Activated CD4-positive, CD25-positive, alpha-beta regulatory T cell treated with anti-CD3 and anti-CD28 coated beads, Interleukin-2, amount 50 U/mL, for 16 hours (primary cell): ENCODE results near the gene RAD51B.
"Not testable (repeated sequence)": the region's sequence is repeated elsewhere in the genome, so short reads cannot be mapped to it uniquely, and the experiment has no call there.

Experiments used
- DNase-seq: peaks from one replicate; pipeline ENCODE4 v3.0.0-alpha.2; 2020; ENCODE audit warnings: low read depth, low spot score

Gene RAD51B

DNA sequence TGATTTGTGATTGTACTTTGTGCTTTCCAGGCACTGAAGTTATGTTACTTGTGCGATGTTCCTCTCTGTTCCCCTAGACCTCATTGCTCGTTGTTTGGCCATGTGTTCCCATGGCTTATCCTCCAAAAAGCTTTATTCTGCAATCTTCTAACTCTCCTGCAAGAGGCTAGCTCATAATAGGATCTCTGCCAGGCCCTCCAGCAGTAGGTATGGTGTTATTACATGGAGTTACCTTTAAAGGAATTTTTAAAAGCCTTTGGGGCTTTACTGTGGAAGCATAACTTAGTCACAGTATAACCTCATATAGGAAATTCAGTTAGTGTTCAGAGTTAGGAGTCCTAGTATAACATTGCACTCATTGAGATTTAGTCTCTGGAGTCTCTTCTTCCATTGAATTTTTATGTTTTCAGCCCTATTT, 292.3 kb downstream of the RAD51B start:
- DNase-seq, result no peak

DNA sequence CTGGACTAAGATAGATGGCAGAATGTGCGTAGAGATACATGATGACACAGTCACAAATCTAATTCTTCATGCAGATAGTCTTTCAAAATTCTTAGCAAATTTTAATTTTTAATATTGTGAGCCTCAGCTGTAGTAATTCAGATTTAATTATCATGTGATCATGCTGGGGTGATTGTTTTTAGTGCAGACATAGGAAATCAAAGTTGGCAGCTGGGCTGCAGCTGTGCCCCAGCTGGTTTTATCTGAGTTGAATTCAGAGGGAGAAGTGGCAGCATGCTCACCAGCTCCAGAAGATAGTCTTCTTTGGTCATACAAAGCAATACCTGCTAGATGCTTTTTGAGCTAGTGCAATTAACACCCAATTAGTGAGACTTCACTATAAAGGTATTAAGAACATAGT, 292.9 kb downstream of the RAD51B start:
- DNase-seq, result no peak

DNA sequence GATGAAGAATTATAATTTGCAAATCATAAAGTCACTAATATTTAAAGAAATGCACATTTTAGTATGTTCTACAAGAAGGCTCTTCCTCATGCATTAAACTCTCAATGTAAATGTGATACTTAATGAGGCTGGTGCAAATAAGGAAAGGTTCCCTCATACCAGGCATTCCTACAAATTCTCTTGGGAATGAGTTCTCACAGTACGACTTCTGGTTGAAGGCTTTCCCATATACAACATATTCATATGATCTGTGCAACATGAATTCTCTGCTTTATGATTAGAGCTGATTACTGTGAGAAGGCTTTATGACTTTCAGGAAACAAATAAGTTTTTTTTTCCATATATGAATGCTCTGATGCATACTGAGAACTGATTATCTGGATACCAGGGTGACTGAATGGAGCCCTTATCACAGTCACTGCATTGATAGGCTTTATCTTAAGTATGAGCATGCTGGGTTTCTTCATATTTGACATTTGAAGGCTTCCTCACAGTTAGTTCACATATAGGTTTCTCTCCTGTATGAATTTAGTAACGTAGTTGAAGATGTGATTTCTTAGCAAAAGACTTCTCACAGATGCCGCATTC, 293.9 kb downstream of the RAD51B start:
- no peak for DNase-seq

DNA sequence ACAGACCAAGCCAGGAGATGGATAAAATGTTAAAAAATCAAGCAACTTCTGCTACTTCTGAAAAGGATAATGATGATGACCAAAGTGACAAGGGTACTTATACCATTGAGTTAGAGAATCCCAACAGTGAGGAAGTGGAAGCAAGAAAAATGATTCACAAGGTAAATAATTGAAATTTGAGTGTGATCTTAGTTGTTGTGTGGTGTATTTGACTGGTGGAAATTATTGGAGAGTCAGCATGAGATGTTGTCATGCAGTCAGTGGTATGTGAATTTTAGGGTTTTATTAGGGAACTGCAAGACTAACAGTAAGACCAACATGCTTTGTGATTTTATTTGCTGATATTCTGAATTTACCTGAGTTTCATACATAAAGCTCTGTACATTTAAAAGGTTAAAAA, 296.4 kb downstream of the RAD51B start:
- not testable (repeated sequence) for DNase-seq

DNA sequence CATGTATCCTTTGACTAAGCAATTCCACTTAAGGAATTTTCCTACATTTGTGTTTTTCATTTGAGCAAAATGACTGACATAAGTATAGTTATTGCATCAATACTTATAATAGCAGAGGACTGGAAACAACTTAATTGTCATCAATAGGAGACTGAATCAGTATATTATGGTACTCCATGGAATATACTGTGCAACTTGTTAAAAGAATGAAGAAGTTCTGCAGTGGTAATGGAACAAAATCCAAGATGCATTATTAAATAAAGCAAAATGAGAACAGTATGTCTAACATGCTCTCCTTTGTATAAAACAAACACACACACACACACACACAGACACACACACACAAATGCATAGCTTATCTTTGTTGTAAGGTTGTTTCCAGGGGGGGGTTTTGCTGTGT, 303.1 kb downstream of the RAD51B start:
- DNase-seq, result no peak

DNA sequence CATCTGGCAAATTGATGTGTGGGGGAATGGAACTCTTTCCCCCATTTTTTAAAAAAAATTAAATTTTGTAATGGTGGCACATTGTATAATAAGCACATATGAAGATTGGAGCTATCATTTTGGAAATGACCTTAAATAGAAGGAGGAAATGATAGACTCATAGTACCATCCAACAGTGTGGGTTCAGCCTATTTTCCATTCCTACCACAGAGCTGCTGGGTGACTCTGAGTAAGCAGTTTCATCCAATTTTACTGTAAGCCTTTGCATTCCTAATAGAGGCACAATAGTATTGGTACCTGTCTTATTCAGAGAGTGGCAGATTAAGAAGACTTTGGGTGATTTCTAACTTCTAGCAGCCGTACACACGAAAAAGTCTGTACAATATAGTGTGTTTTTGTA, 304.5 kb downstream of the RAD51B start:
- no peak for DNase-seq

DNA sequence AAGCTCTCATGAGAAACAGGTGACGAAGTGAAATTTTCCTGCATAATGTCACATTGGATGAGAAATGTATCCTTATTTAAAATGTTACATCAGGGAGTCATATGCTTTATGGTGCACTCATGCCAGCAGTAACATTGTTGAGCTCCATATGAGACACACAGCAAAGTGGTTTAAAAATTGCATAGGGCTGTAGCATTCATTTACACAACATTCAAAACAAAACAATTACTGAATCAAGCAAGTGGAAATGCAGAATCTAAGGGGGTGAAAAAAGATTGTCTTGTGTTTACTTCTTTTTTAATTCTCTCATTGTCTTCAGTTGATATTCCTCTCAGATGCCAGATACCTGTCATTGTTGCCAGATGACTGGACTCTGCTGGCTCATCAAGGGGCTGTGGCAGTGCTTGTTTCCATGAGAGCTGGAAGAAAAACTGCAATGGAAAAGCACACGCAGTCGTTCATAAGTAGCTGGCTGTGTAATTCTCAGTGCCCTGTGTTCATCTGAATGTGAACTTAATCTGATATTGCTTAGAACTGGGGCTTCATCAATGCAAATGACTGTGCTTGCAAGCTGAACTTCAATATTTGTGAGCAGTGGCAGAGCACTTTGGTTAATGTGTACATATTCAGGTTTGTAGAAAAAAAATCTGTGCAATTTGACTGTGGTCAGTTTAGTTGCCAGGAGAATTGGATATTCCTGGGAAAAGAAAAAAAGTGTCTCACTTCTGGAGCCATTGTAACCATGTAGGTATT, 305.6 kb downstream of the RAD51B start:
- DNase-seq, result no peak

DNA sequence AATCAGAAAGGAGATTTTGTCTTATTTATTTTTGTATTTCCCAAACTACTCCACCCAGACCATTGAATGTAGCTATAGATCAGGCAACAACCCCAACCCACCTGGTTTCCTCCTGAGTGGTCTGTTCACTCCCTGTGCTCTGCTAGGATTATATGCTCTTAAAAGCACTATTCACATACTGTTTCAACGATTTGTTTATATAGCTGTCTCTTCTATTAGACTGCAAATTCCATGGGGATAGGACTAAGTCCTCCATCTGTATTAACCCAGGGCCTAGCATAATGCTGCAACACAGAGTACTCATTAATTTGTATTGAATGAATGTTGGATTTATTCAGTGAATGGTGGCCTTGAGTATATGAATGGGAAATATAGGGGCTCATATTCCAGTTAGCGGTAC, 307.6 kb downstream of the RAD51B start:
- DNase-seq, result no peak

DNA sequence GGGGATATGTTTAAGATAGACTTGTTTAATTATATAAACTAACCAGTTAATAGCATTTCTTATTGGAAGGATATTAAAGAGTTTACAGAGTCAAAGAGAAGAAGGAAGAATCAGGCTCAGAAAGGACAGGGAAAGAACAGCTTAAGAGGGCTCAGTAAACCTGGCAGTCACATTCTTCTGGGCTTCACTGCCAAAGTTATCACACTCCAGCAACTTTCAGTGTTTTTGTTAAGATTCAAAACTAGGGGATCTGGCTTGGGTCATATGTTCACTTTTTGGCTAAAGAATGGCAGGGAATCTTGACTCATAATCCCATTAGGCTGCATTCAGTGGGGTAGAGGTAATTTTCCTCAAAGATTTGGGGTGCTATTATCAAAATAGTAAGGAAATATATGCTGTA, 312.3 kb downstream of the RAD51B start:
- DNase-seq, result no peak

DNA sequence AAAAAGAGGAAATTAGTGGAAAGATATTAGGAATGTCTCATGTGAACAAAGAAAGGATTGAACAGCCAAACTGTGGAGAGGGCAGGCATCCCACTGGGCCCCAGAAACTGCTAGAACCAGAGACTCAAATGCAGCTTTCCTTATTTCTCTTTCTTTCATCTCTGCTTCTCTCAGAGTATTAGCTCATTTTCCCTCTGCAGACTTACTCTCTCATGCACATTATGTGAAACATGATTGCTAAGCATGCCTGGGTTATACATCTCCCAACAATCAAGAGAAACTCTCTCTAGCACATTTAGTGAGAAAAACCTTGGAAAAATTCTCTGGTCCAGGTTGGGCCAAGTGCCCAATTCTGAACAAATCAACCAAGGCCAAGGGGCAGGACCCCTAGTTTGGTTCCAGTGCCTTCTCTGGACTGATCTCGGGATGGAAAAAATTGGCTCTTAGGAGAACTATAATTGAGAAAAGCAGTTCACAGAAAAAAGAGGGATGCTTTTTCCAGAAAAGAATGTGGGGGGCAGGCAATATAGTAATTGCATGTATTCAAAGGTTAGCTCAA, 313.1 kb downstream of the RAD51B start:
- DNase-seq, result no peak

DNA sequence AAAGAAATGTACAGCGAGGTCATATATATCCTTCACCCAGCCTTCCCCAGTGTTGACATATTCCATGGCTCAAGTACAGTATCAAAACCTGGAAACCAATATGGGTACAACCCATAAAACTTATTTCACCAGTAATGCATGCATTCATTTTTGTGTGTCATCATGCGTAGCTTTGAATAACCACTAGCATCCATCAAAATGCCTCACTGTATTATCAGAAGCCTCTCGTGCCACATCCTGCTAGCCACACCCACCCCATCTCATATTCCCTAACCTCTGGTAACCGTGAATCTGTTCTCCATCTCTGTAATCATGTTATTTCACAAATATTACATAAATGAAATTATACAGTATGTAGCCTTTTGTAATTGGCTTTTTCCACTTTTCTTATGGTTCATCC, 314.3 kb downstream of the RAD51B start:
- DNase-seq, result no peak

DNA sequence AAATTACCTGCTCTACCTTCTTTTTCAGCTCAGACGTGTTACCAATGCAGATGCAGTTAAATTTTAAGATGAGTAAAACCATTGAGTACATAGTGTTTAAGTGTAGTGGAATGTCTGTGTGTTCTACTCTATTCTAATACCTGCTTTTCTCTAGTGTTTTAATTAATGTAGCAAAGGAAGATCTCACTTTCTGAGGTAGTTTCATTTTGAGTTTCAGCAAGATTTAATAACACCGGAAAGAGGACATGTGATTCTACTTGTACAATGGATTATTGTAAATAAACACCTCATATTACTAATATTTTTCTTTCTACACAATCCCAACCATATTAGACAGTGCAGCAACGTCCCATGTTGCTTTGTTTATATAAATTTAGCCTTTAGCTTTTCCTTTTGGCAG, 315.4 kb downstream of the RAD51B start:
- DNase-seq, result no peak

DNA sequence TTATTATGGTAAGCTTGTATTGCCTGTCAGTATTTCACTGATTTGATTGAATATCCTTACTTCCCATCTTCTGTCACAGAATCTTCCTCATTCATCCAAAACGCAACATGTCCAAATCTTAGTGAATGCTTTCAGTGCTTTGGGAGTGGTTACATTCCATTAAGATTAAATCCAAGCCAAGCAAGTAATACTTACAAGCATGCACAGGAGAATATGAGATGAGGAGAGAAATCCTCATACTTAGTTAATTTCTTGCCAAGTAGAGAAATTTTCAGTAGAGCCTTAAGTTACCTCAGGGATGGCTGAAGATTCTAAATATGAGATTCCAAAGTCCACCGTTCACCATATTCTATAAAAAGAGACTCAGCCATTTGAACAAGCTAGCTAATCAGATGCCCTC, 316.0 kb downstream of the RAD51B start:
- no peak for DNase-seq

DNA sequence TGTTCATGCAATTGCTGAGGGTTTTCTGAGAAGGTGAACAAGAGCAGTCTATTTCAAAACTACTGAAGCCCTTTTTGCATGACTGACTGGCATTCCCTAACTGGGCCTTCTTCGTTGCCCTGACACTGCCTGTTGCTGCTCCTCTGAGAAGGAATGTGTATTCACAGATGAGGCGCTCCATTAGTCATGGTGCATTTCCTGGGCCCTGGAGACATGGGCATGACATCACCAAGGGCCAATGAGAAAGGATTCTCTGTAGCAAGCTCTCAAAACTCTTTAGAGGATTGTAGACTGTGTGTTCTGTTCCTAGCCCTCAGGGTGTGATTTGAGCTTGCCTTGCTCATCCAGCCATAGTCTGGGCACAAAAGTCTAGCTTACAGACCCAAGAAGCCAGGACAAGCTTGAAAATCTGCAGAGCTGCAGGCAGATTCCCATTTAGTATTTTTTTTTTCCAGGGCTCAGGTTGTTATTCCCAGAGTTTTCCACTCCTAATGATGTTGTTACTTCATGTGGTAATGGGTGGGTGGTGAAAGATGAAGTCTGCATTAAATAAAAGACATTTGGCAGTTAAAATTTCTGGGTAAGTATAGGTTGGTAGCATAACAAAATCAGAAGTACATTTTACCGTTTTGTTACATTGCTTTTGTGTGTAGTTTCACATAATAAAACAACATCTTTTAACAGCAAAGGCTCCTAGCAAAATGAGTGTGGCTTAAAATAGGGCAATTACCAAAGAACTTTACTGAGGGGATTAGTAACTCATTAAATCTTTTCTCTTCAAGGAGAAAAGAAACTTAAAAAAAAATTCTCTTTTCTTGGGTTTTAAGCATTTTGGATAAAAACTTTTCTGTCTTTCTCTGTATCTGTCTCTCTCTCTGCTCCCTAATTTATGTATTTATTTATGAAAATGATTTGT, 318.4 kb downstream of the RAD51B start:
- DNase-seq, result no peak

DNA sequence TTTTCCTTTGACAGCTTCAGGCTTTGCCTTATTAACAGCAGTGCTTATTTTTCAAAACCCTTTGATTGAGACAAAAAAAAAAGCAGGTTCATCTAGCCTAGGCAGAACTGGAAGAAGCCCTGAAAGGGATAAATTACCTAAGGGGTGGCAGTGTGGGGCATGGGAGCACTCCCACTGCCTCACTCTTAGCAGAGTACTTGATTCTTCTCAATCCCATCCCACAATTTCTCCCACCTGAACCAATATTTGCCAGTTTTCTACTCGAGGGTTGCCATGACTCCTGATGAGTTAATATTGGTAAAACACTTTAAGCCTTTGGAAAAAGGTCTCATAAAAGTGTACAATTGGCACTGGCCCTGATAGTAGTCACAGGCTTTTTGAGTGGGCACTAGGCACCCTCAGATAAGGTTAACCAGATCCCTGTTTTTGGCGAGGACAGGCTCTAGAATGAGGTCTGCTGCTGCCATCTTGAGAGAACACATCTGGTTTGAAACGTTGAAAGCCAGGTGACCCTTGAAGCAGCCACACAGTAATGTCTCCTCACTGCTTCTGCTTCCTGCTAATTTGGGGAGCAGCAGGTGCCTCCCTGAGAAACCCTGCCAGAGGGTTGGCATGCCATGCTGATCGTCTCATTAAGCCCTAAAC, 320.0 kb downstream of the RAD51B start:
- no peak for DNase-seq

DNA sequence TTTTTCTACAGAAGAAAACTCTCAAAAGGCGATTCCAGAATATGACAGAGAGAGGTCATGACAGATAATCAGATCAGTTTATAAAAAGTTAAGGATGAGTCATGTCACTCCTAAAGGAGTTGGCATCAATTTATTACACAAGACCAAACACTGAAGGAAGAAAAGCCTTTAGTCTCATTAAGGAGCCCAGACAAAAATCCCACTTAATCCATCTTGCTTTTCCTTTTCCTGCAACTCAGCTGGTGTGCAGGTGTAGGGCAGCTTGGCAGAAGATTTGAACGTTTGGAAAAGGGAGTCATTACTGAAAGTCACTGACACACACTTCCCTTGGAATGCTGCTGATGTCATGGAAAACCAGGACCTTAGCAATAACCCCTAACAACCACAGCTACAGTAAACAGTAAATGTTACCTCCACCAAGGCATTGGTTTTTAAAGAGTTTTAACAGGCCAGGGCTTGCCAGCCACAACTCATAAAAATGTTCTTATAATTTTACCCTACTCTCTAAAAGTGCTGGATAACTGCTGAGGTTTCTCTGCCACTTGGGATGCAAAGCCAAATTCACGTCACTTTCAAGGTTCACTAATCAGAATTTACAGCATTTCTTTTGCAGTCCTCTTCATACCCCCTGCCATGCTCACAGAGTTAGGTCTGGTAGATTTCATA, 320.6 kb downstream of the RAD51B start:
- no peak for DNase-seq

DNA sequence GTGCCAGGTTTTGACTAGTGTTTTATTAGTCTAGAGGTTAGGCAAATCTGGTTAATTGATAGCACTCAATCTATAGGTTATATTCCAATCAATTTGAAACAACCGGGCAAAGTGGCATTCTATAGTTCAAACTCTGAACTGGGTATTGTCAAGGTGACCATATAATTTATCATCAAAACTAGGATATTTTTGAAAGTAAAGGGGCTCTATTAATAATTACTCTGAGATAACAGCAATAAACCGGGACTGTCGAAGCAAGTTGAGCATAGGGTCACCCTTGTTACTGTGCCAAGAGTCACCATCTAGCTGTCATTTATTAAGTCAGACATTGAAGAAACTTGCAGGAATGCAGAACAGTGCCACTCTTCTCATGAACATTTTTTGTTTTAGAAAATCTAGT, 321.2 kb downstream of the RAD51B start:
- DNase-seq, result no peak

DNA sequence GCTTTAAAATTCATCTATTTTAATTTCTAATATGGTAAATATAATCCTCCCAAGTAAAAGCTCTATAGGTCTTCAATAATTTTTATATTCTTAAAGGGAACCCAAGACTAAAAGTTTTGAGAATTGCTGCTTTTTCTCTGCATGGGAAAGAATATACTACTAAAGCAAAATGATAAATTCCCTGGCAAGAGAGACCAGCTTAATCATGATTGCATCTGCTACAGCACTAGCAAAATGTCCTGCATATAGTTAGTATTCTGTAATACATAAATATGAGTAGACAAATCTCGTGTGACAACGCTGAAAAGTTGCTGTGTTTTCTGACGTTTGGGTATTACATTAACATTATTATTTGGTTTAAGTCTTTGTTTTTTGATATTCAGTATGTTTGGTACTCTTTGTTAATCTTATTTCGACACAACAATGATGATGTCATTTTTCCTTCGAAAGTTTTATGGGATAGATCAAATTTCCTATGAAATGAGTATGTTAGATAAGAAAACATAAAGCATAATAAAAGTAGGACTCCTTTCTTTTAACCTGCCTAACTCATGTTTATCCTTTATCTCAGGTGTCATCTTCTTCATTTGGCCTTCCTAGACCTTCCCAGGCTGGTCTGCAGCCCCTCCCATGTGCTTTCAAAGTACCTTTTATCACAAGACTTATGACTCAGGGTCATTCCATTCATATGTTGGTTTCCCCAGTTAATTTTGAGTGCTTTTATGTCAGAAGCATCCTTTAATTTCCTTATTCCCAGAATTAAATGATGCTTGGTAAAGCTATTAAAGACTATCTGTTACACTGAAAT, 321.9 kb downstream of the RAD51B start:
- no peak for DNase-seq

DNA sequence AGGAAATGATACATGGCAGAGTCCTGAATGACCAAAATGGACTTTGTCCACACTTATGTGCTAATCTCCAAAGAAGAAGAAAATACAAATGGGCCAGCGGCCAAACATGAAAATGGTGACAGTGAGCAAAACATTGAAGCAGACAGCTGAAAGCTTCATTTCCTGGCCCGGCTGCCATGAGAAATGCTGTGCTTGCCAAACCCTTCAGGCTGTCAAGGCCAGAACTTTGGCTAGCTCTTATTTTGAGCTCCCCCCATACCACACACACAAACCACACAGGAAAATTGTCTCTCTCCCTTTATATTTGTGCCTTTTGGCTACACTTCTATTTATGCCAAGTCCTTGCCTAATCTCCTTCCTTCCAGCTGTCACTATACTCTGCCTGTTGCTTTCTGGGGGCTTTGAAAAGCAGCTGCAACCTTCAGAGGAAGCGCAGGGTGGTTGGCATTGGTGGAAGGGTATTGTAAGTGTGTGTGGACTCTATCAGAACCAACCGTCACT, 323.8 kb downstream of the RAD51B start:
- no peak for DNase-seq

DNA sequence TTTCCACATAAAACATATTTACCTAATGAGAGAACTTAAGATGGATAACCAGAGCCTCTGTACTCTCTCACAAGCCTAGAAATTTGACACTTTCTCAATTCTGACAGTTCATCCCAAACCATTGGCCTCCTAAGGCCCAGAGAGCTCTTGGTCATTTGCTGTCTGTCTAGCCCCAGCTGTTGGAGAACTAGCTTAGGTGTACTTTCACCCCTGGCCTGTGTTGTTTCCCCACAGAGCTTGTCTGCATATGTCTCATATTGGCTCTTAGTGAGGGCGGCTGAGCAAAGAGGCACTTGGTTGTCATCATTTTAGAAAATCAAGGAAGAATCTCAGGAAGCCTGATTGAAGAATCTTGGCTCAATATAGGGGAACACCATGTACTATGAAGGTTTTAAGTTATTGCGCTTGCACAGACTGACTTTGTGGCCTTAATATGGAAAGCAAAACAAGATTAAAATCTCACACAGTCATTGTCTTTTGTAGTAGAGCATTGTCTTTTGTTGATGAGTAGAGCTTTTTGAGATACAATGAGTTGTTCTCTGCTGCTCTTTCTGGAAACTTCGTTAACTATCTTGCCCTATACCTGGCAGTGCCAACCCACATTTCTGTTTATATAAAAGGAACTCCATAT, 324.6 kb downstream of the RAD51B start:
- DNase-seq, result no peak
